HL-60 (cell line): ENCODE results near the gene DAZAP1.

Experiments used
- GABPA ChIP-seq: IDR thresholded peaks from 2 replicates; pipeline ENCODE4 v1.6.1; 2012; ENCODE audit warnings: low read depth
- POLR2AphosphoS5 ChIP-seq: IDR thresholded peaks from 2 replicates; pipeline ENCODE4 v1.6.1; 2012; ENCODE audit warnings: low read depth
- REST ChIP-seq: IDR thresholded peaks from 2 replicates; pipeline ENCODE4 v1.6.1; 2012; ENCODE audit warnings: low read depth; ENCODE audit not compliant: insufficient replicate concordance
- SPI1 ChIP-seq: IDR thresholded peaks from 2 replicates; pipeline ENCODE4 v1.6.1; 2012; ENCODE audit warnings: low read depth, mild to moderate bottlenecking, borderline replicate concordance
- TF ChIP-seq, protein P1 (sequence below): IDR thresholded peaks from one replicate; pipeline ENCODE4 v1.5.1; 2011; ENCODE audit warnings: low read length, control low read depth, inconsistent platforms; ENCODE audit not compliant: insufficient read depth

- TF ChIP-seq, protein P1, sequence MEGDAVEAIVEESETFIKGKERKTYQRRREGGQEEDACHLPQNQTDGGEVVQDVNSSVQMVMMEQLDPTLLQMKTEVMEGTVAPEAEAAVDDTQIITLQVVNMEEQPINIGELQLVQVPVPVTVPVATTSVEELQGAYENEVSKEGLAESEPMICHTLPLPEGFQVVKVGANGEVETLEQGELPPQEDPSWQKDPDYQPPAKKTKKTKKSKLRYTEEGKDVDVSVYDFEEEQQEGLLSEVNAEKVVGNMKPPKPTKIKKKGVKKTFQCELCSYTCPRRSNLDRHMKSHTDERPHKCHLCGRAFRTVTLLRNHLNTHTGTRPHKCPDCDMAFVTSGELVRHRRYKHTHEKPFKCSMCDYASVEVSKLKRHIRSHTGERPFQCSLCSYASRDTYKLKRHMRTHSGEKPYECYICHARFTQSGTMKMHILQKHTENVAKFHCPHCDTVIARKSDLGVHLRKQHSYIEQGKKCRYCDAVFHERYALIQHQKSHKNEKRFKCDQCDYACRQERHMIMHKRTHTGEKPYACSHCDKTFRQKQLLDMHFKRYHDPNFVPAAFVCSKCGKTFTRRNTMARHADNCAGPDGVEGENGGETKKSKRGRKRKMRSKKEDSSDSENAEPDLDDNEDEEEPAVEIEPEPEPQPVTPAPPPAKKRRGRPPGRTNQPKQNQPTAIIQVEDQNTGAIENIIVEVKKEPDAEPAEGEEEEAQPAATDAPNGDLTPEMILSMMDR, result no peak
- no peak for TF ChIP-seq REST
- no peak for TF ChIP-seq GABPA
- no peak for TF ChIP-seq POLR2AphosphoS5
- TF ChIP-seq SPI1, result no peak
Measured at GRCh38 chr19:1416014-1416841, 8.8 kb downstream of the DAZAP1 start.
